ENCODE results near the gene SPPL2B. TPM values are rescaled to one million over a fixed set of nuclear protein-coding genes. Genes with fewer than 3 reads are reported as not detected.

Gene SPPL2B
- total and polyA plus RNA-seq, 9 of the 15 experiments (the other 6 are each of a cell fraction or from before 2014, with no cell fraction given) = 0.20 to 81.2 (median 15.1) TPM

DNA sequence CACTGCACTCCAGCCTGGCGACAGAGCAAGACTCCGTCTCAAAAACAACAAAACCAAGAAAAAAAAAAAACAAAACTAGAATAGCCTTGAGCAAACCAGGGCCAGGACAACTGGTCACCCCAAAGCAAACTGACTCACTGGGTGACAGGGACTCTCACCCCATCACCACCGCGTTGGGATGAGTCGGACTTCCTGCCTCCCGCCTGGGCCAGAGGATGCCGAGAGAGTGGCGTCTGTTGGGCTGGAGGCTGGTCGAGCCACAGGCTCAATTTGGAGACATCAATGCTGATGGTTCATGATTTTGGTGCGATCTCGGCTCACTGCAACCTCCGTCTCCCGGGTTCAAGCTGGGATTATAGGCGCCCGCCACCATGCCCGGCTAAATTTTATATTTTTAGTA, 43.2 kb downstream of the SPPL2B start (continued):
- no peak for TF ChIP-seq THAP7 (CRISPR knock-in tag; IDR thresholded peaks at IDR 0.05)
- TF ChIP-seq ZFP30 (CRISPR knock-in tag; IDR thresholded peaks at IDR 0.05; ENCODE audit: borderline replicate concordance) = no peak
- no peak for TF ChIP-seq USF1 (CRISPR knock-in tag; IDR thresholded peaks at IDR 0.05)
- TF ChIP-seq, protein P1, sequence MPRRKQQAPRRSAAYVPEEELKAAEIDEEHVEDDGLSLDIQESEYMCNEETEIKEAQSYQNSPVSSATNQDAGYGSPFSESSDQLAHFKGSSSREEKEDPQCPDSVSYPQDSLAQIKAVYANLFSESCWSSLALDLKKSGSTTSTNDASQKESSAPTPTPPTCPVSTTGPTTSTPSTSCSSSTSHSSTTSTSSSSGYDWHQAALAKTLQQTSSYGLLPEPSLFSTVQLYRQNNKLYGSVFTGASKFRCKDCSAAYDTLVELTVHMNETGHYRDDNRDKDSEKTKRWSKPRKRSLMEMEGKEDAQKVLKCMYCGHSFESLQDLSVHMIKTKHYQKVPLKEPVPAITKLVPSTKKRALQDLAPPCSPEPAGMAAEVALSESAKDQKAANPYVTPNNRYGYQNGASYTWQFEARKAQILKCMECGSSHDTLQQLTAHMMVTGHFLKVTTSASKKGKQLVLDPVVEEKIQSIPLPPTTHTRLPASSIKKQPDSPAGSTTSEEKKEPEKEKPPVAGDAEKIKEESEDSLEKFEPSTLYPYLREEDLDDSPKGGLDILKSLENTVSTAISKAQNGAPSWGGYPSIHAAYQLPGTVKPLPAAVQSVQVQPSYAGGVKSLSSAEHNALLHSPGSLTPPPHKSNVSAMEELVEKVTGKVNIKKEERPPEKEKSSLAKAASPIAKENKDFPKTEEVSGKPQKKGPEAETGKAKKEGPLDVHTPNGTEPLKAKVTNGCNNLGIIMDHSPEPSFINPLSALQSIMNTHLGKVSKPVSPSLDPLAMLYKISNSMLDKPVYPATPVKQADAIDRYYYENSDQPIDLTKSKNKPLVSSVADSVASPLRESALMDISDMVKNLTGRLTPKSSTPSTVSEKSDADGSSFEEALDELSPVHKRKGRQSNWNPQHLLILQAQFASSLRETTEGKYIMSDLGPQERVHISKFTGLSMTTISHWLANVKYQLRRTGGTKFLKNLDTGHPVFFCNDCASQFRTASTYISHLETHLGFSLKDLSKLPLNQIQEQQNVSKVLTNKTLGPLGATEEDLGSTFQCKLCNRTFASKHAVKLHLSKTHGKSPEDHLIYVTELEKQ (CRISPR knock-in tag; IDR thresholded peaks at IDR 0.05) = no peak

DNA sequence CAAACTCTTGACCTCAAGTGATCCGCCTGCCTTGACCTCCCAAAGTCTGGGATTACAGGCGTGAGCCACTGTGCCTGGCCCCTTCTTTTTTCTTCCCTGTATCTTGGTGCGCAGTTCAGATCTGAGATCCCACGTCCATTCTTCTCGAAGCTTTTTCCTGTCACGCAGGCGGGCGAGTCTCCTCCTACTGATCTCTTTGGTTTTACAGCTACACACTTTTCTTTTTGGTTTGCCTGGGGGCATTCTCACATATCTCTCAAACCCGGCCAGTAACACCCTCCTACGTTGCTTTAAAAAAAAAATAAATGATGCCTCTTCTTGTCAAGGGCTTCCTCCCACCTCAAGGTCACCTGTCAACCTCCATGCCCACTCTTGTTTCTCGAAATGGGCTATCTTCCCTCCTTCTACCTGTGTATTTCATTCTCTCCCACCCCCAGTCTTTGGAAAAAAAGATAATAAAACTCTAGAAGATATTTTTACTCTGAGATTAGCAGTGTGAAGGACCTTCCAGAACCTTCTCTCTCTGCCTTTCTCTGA, 43.7 kb downstream of the SPPL2B start:
- no peaks in the 10 kb centered on the region for H3K36me3 ChIP-seq (ENCODE audit: control insufficient read depth, insufficient read depth, low read length)
- H3K79me2 ChIP-seq (ENCODE audit: control insufficient read depth, insufficient read depth, low read length) = no peaks in the 10 kb centered on the region
- H3K9ac ChIP-seq (ENCODE audit: insufficient read depth in 1 of 2, low read depth in 2 of 2, low read length in 2 of 2) = no peak overlapping the region
- no peak for ATAC-seq
- peaks cover 4% of the 10 kb centered on the region; the same call in 1 of the 2 replicates for H3K9me3 ChIP-seq (replicated peaks; ENCODE audit: control insufficient read depth, insufficient read depth, low read depth, low read length)
- peak in 1 of 4 experiments; percentile 9 for DNase-seq (ENCODE audit: extremely low read depth in 1 of 4, low spot score in 3 of 4)
- peak overlapping the region; percentile 56 for H2AFZ ChIP-seq (ENCODE audit: low read depth, low read length)
- peaks cover 6 to 15% of the 10 kb centered on the region in 2 experiments for H3K4me1 ChIP-seq (replicated peaks in 1 of 2; ENCODE audit: control insufficient read depth in 2 of 2, insufficient read depth in 2 of 2, low read length in 2 of 2)
- no peaks in the 10 kb centered on the region for H3K27me3 ChIP-seq (ENCODE audit: control insufficient read depth in 2 of 2, insufficient read depth in 2 of 2, low read length in 2 of 2)
- BruUV-seq (replicated peaks) = no TSS peak
- H3K4me2 ChIP-seq (ENCODE audit: insufficient read depth, low read length) = no peak overlapping the region
- peak; percentile 23 for FAIRE-seq
- no peak for TF ChIP-seq BACH1 (tag; IDR thresholded peaks at IDR 0.05)
- TF ChIP-seq ESRRA (IDR thresholded peaks at IDR 0.05; ENCODE audit: borderline replicate concordance, low read depth) = peak; percentile 68
- 0 out of 2 replicates have a peak, but pooled peaks have one; percentile 5 for TF ChIP-seq CBFA2T3 (IDR thresholded peaks at IDR 0.05)
- TF ChIP-seq NCOA2 (IDR thresholded peaks at IDR 0.05; ENCODE audit: partially characterized antibody in 2 of 2) = no peak
- no peak overlapping the region for H3K4me3 ChIP-seq
- ChIA-PET POLR2A (interaction anchor here (0.6 to 1.2 kb wide), 2 partner anchors 193 to 419 kb away, joined by 3 read pairs; no protein-coding TSS in a partner anchor), CTCF (ENCODE audit: low intra/inter-chr PET ratio) (no interaction called here)
- no peaks in the 10 kb centered on the region for H4K20me1 ChIP-seq (replicated peaks; ENCODE audit: control insufficient read depth, insufficient read depth, low read length)
- H3K9me1 ChIP-seq (ENCODE audit: control insufficient read depth, insufficient read depth, low read length) = no peaks in the 10 kb centered on the region
- 45% methylated on average over 11 of the region's 11 CpGs for WGBS (ENCODE audit: insufficient coverage, low coverage, missing lambda C conversion rate)
- intact Hi-C loops (cut with micrococcal nuclease) (no loop called here), in situ Hi-C loops (cut with MboI) (no loop called here)
- H3K27ac ChIP-seq (ENCODE audit: extremely low read depth, low read depth, low read length) = peak overlapping the region; percentile 8; the same call in 1 of the 3 replicates

Measured in K562 (cell line).